ENCODE results near the gene MCAM. TPM values are rescaled to one million over a fixed set of nuclear protein-coding genes. Genes with fewer than 3 reads are reported as not detected.

Gene MCAM
- total and polyA plus RNA-seq, 10 of the 15 experiments (the other 5 are each of a cell fraction or from before 2014, with no cell fraction given): 3.1 to 19.7 (median 9.3) TPM

DNA sequence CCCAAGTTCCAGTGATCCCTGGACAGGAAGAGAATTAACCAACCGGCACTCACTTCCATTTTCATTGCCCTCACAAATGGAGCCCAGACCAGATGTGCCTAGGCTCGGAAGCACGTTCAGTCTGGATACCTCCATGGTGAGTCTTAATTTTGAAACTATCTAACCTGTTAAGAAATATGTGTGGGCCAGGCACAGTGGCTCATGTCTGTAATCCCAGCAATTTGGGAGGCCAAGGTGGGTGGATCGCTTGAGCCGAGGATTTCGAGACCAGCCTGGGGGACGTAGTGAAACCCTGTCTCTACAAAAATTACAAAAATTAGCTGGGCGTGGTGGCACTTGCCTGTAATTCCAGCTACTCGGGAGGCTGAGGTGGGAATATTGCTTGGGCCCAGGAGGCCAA is 31.5 kb downstream of the MCAM start:
- Histone ChIP-seq H3K36me3 (ENCODE audit: control insufficient read depth in 2 of 2, insufficient read depth in 2 of 2, low read length in 1 of 2) (peaks cover 9 to 44% of the 10 kb centered on the region in 2 experiments), H3K9me3 (replicated peaks; ENCODE audit: control insufficient read depth, insufficient read depth, low read length) (peaks cover 3% of the 10 kb centered on the region; the same call in 2 of the 3 replicates), H3K4me3 (no peak overlapping the region), H3K4me1 (ENCODE audit: control insufficient read depth, insufficient read depth, low read length) (no peaks in the 10 kb centered on the region), H3K27ac (ENCODE audit: control insufficient read depth, insufficient read depth) (no peak overlapping the region), H4K20me1 (ENCODE audit: control insufficient read depth, insufficient read depth) (no peaks in the 10 kb centered on the region), H3K9ac (ENCODE audit: control insufficient read depth, insufficient read depth, low read length) (no peak overlapping the region), H2AFZ (ENCODE audit: control insufficient read depth, low read depth, low read length) (no peak overlapping the region), H3K79me2 (ENCODE audit: control insufficient read depth, insufficient read depth, low read length) (no peaks in the 10 kb centered on the region), H3K27me3 (replicated peaks in 1 of 2; ENCODE audit: control insufficient read depth in 2 of 2, insufficient read depth in 2 of 2, low read length in 1 of 2) (no peaks in the 10 kb centered on the region), H3K4me2 (ENCODE audit: control insufficient read depth, insufficient read depth) (no peak overlapping the region)
- ChIA-PET RAD21 (ENCODE audit: unreplicated experiment) (interaction anchor here (0.7 to 2.9 kb wide), 5 partner anchors 22 to 218 kb away, joined by 3 to 22 read pairs (median 10); partner anchors contain the start of genes CBL and VPS11), SMC1A (ENCODE audit: uncharacterized antibody, unreplicated experiment) (interaction anchor here (0.7 to 1.9 kb wide), 4 partner anchors 8 to 89 kb away, joined by 3 to 7 read pairs (median 4); no protein-coding TSS in a partner anchor), CTCF (interaction anchor here (1.0 to 5.1 kb wide), 14 partner anchors 8 to 139 kb away, joined by 3 to 54 read pairs (median 6); partner anchors contain the start of gene CBL), POLR2A (no interaction called here)
- FAIRE-seq (no peak), DNase-seq (ENCODE audit: low read depth, low spot score) (no peak), ATAC-seq (no peak)
- 94% methylated on average over 9 of the region's 9 CpGs for WGBS (ENCODE audit: insufficient coverage, insufficient replicate concordance, low lambda C conversion rate, missing lambda C conversion rate)
- no TSS peak for BruUV-seq (replicated peaks)
- intact Hi-C loops (cut with micrococcal nuclease; ENCODE audit: unreplicated experiment): no loop called here
- in situ Hi-C loops (cut with MboI): no loop called here
- no peak for TF ChIP-seq ATF2 (IDR thresholded peaks at IDR 0.05; ENCODE audit: low read length)
- TF ChIP-seq, protein P1, sequence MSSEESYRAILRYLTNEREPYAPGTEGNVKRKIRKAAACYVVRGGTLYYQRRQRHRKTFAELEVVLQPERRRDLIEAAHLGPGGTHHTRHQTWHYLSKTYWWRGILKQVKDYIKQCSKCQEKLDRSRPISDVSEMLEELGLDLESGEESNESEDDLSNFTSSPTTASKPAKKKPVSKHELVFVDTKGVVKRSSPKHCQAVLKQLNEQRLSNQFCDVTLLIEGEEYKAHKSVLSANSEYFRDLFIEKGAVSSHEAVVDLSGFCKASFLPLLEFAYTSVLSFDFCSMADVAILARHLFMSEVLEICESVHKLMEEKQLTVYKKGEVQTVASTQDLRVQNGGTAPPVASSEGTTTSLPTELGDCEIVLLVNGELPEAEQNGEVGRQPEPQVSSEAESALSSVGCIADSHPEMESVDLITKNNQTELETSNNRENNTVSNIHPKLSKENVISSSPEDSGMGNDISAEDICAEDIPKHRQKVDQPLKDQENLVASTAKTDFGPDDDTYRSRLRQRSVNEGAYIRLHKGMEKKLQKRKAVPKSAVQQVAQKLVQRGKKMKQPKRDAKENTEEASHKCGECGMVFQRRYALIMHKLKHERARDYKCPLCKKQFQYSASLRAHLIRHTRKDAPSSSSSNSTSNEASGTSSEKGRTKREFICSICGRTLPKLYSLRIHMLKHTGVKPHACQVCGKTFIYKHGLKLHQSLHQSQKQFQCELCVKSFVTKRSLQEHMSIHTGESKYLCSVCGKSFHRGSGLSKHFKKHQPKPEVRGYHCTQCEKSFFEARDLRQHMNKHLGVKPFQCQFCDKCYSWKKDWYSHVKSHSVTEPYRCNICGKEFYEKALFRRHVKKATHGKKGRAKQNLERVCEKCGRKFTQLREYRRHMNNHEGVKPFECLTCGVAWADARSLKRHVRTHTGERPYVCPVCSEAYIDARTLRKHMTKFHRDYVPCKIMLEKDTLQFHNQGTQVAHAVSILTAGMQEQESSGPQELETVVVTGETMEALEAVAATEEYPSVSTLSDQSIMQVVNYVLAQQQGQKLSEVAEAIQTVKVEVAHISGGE (CRISPR knock-in tag; IDR thresholded peaks at IDR 0.05): no peak

Measured in GM12878 (cell line).